ENCODE data around the gene DLK1. TPM values are rescaled to one million over a fixed set of nuclear protein-coding genes. Genes with fewer than 3 reads are reported as not detected.

DLK1 gene
- polyA plus RNA-seq, 1 of the 3 experiments (the other 2 are of a cell fraction), result 1.7 TPM

- Histone ChIP-seq H2AFZ (ENCODE audit: low read depth) (no peak overlapping the region), H3K9ac (no peak overlapping the region), H3K4me2 (no peak overlapping the region), H3K36me3 (replicated peaks in 1 of 2; ENCODE audit: control insufficient read depth in 1 of 2, insufficient read depth in 2 of 2, low read length in 1 of 2) (no peaks in the 10 kb centered on the region), H4K20me1 (ENCODE audit: insufficient read depth) (no peaks in the 10 kb centered on the region), H3K9me2 (no peaks in the 10 kb centered on the region), H3K27ac (ENCODE audit: low read depth in 2 of 2, low read length in 1 of 2) (peak overlapping the region in 1 of 2 experiments; percentile 58; a peak in 1 of 4 replicates), H3K27me3 (ENCODE audit: insufficient read depth) (no peaks in the 10 kb centered on the region), H3K4me3 (ENCODE audit: low read depth in 2 of 2, low read length in 1 of 2) (no peak overlapping the region), H3K4me1 (ENCODE audit: control insufficient read depth in 1 of 2, insufficient read depth in 2 of 2, low read depth in 1 of 2, low read length in 1 of 2) (peaks cover 0 to 45% of the 10 kb centered on the region in 2 experiments; a peak in 1 of 4 replicates), H3K79me2 (ENCODE audit: insufficient read depth) (no peaks in the 10 kb centered on the region), H3K9me3 (no peaks in the 10 kb centered on the region), H3F3A (replicated peaks; ENCODE audit: insufficient read depth) (no peaks in the 10 kb centered on the region)
- ChIA-PET POLR2A (interaction anchor here (0.6 to 1.2 kb wide), 2 partner anchors 10 to 71 kb away, joined by 5 read pairs; no protein-coding TSS in a partner anchor), CTCF (interaction anchor here (1.0 to 1.5 kb wide), 2 partner anchors 29 to 923 kb away, joined by 3 to 4 read pairs; no protein-coding TSS in a partner anchor)
- TF ChIP-seq EP300 (IDR thresholded peaks at IDR 0.05; ENCODE audit: borderline replicate concordance in 1 of 2, low read depth in 1 of 2, low read length in 1 of 2) (peak in 1 of 2 experiments; percentile 52; a peak in 1 of 4 replicates), YY1 (IDR thresholded peaks at IDR 0.05; ENCODE audit: low read depth) (no peak), GATA2 (CRISPR knock-in tag; IDR thresholded peaks at IDR 0.05) (peak; percentile 79), SIN3A (IDR thresholded peaks at IDR 0.05; ENCODE audit: borderline replicate concordance, low read depth, low read length) (no peak), CHD2 (IDR thresholded peaks at IDR 0.05; ENCODE audit: low read length, partially characterized antibody) (no peak), ZBTB33 (IDR thresholded peaks at IDR 0.05; ENCODE audit: borderline replicate concordance, low read depth) (no peak), MEF2A (IDR thresholded peaks at IDR 0.05; ENCODE audit: borderline replicate concordance, low read depth) (no peak), NFIC (IDR thresholded peaks at IDR 0.05; ENCODE audit: borderline replicate concordance) (no peak), POLR2AphosphoS5 (IDR thresholded peaks at IDR 0.05; ENCODE audit: low read depth, low read length) (no peak), IRF3 (IDR thresholded peaks at IDR 0.05; ENCODE audit: low read depth, low read length) (no peak), RXRA (IDR thresholded peaks at IDR 0.05; ENCODE audit: borderline replicate concordance, low read depth) (no peak)
- 58% methylated on average over 11 of the region's 13 CpGs for WGBS (ENCODE audit: low lambda C conversion rate)
- peak; percentile 71 for DNase-seq
Measured at GRCh38 chr14:100706200-100706599, 20.5 kb upstream of the DLK1 start.

- 76% methylated on average over 5 of the region's 5 CpGs for WGBS (ENCODE audit: low lambda C conversion rate)
- no peak for DNase-seq
- TF ChIP-seq ELF1 (IDR thresholded peaks at IDR 0.05) (no peak), TAF1 (IDR thresholded peaks at IDR 0.05; ENCODE audit: borderline replicate concordance, low read depth, low read length) (no peak), FOSL2 (IDR thresholded peaks at IDR 0.05; ENCODE audit: borderline replicate concordance, low read depth) (no peak), NRF1 (IDR thresholded peaks at IDR 0.05; ENCODE audit: low read depth, low read length) (no peak), GATA2 (CRISPR knock-in tag; IDR thresholded peaks at IDR 0.05) (no peak), ZBTB33 (IDR thresholded peaks at IDR 0.05; ENCODE audit: borderline replicate concordance, low read depth) (no peak), EZH2phosphoT487 (IDR thresholded peaks at IDR 0.05; ENCODE audit: borderline replicate concordance, low read depth) (no peak), SMC3 (IDR thresholded peaks at IDR 0.05; ENCODE audit: low read depth, low read length) (no peak), RXRA (IDR thresholded peaks at IDR 0.05; ENCODE audit: borderline replicate concordance, low read depth) (no peak), JUND (IDR thresholded peaks at IDR 0.05) (no peak), CTCF (IDR thresholded peaks at IDR 0.05) (no peak), NFIC (IDR thresholded peaks at IDR 0.05; ENCODE audit: borderline replicate concordance) (no peak), TCF12 (IDR thresholded peaks at IDR 0.05) (no peak)
Measured at GRCh38 chr14:100706860-100707259, 19.8 kb upstream of the DLK1 start.

More at GRCh38 chr14:100706860-100707259, 19.8 kb upstream of the DLK1 start:
- no peaks in the 10 kb centered on the region for H3K9me2 ChIP-seq
- H4K20me1 ChIP-seq (ENCODE audit: insufficient read depth), result no peaks in the 10 kb centered on the region
- H3K9ac ChIP-seq, result no peak overlapping the region
- CTCF ChIA-PET, result interaction anchor here (0.5 kb wide), 1 partner anchor 859 kb away, joined by 3 read pairs; no protein-coding TSS in a partner anchor
- H3K36me3 ChIP-seq (replicated peaks in 1 of 2; ENCODE audit: control insufficient read depth in 1 of 2, insufficient read depth in 2 of 2, low read length in 1 of 2), result no peaks in the 10 kb centered on the region
- no peaks in the 10 kb centered on the region for H3K79me2 ChIP-seq (ENCODE audit: insufficient read depth)
- no peaks in the 10 kb centered on the region for H3F3A ChIP-seq (replicated peaks; ENCODE audit: insufficient read depth)
- no peak overlapping the region for H2AFZ ChIP-seq (ENCODE audit: low read depth)
- POLR2A ChIA-PET, result interaction anchor here (1.2 kb wide), 1 partner anchor 10 kb away, joined by 5 read pairs; no protein-coding TSS in a partner anchor
- H3K27me3 ChIP-seq (ENCODE audit: insufficient read depth), result no peaks in the 10 kb centered on the region
- H3K4me3 ChIP-seq (ENCODE audit: low read depth in 2 of 2, low read length in 1 of 2), result no peak overlapping the region
- H3K9me3 ChIP-seq, result no peaks in the 10 kb centered on the region
- H3K4me1 ChIP-seq (ENCODE audit: control insufficient read depth in 1 of 2, insufficient read depth in 2 of 2, low read depth in 1 of 2, low read length in 1 of 2), result peaks cover 0 to 48% of the 10 kb centered on the region in 2 experiments; a peak in 1 of 4 replicates
- no peak overlapping the region; a peak in 1 of 4 replicates for H3K27ac ChIP-seq (ENCODE audit: low read depth in 2 of 2, low read length in 1 of 2)
- no peak overlapping the region for H3K4me2 ChIP-seq

Measured in SK-N-SH (cell line).